ENCODE data around the gene PACC1.

GRCh38 chr1:212437179-212437798 is 22.6 kb upstream of the PACC1 start:
- TF ChIP-seq CTCF (IDR thresholded peaks at IDR 0.05) (no peak), POLR2A (IDR thresholded peaks at IDR 0.05) (no peak)

All from upper lobe of left lung (tissue), 4 donors.